Measurements from ENCODE around the gene TFCP2. TPM values are rescaled to one million over a fixed set of nuclear protein-coding genes. Genes with fewer than 3 reads are reported as not detected.

Gene TFCP2
- total RNA-seq, 1 donor from 2014 or later: 22.8 TPM

DNA sequence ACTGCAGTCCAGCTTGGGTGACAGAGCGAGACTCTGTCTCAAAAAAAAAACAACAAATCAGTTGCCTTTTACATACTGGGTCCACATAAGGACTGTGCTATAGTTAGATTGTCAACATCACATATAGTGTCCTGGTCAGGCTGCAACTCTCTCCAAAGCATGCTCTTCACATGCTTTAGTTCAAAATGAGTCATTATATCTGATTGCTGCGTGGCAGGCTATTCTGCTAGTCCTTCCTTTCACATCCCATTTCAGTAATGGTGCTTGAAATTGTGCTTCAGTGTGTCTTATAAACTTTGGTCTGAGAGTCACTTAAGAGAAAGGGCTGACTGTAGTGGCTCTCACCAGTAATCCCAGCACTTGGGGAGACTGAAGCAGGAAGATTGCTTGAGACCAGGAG, 117.9 kb downstream of the TFCP2 start:
- no peak for DNase-seq
- H3K36me3 ChIP-seq: peaks cover 93% of the 10 kb centered on the region
- H3K27ac ChIP-seq (replicated peaks): no peak overlapping the region
- no peak overlapping the region for H3K4me3 ChIP-seq
- intact Hi-C loops (cut with micrococcal nuclease): no loop called here
- no peaks in the 10 kb centered on the region for H3K9me3 ChIP-seq (replicated peaks)
- peaks cover 2% of the 10 kb centered on the region for H3K4me1 ChIP-seq
- H3K27me3 ChIP-seq (ENCODE audit: low read depth): no peaks in the 10 kb centered on the region
- TF ChIP-seq, protein P1, sequence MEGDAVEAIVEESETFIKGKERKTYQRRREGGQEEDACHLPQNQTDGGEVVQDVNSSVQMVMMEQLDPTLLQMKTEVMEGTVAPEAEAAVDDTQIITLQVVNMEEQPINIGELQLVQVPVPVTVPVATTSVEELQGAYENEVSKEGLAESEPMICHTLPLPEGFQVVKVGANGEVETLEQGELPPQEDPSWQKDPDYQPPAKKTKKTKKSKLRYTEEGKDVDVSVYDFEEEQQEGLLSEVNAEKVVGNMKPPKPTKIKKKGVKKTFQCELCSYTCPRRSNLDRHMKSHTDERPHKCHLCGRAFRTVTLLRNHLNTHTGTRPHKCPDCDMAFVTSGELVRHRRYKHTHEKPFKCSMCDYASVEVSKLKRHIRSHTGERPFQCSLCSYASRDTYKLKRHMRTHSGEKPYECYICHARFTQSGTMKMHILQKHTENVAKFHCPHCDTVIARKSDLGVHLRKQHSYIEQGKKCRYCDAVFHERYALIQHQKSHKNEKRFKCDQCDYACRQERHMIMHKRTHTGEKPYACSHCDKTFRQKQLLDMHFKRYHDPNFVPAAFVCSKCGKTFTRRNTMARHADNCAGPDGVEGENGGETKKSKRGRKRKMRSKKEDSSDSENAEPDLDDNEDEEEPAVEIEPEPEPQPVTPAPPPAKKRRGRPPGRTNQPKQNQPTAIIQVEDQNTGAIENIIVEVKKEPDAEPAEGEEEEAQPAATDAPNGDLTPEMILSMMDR (IDR thresholded peaks at IDR 0.05; ENCODE audit: borderline replicate concordance): no peak

DNA sequence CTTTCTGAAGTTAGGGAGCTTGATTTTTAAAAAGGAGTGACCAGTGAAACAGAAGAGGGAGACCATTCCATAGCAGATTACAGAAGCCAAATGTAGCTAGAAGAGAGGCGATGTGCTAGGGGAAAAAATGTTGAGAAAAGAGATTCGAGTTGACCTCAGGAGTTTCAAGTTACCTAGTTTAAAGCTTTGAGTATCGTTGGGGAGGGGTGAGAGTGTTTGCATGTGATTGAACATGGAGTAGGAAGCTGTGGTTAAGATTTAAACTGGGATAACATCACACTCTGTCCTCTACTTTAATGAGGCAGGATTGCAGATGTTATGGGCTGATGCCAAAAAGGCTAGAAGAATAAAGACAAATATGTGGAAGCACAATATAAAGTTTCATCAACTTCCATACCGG, 121.1 kb downstream of the TFCP2 start:
- no peak overlapping the region for H3K4me3 ChIP-seq
- no peak for DNase-seq
- H3K36me3 ChIP-seq: peaks cover 61% of the 10 kb centered on the region
- H3K27me3 ChIP-seq (ENCODE audit: low read depth): no peaks in the 10 kb centered on the region
- peaks cover 33% of the 10 kb centered on the region for H3K4me1 ChIP-seq
- H3K27ac ChIP-seq (replicated peaks): no peak overlapping the region
- intact Hi-C loops (cut with micrococcal nuclease): no loop called here
- TF ChIP-seq, protein P1 (IDR thresholded peaks at IDR 0.05; ENCODE audit: borderline replicate concordance): no peak
- no peaks in the 10 kb centered on the region for H3K9me3 ChIP-seq (replicated peaks)

DNA sequence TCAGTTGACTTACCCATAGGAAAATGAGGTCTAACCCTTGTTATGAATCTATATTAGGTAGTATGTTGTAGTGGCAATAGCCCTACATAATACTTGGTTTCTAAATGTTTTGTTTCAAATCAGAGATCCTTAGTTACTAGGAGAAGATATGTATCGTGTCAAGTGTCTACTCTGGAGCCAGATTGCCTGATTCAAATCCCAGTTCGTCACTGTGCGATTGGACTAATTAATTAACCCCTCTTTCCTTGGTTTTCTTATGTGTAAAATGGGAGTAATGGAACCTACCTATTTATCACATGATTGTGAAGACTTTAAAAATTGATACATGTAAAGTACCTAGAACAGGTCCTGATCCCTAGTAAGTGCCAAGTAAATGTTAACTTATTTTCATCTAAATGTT, 123.4 kb downstream of the TFCP2 start:
- Histone ChIP-seq H3K9me3 (replicated peaks) (no peaks in the 10 kb centered on the region), H3K27me3 (ENCODE audit: low read depth) (no peaks in the 10 kb centered on the region), H3K4me1 (peaks cover 33% of the 10 kb centered on the region), H3K36me3 (peaks cover 39% of the 10 kb centered on the region), H3K27ac (replicated peaks) (no peak overlapping the region), H3K4me3 (peak overlapping the region; percentile 89)
- intact Hi-C loops (cut with micrococcal nuclease): no loop called here
- TF ChIP-seq, protein P1 (IDR thresholded peaks at IDR 0.05; ENCODE audit: borderline replicate concordance): no peak
- no peak for DNase-seq

DNA sequence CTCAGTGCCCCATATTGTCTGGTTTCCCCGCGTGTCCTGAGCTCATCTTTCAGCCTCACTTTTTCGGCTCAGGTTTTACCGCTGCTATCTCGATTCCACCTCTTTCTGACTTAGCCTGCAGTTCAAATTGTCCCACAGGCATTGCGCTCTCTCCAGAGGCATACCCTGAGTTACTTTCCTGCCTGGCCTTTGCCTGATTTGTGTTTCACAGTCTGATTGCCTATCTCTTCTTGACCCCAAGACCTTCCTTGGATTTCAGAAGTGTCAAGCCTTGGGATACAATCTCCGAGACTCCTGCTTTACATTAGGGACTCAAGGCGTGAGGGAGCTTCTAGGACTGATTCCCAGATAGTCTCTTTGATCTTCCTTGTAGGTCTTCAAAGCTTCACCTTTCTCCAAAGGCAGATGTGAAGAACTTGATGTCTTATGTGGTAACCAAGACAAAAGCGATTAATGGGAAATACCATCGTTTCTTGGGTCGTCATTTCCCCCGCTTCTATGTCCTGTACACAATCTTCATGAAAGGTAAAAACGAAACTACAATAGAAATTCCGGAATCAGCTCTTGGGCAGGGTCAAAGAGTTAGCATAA, 124.2 kb downstream of the TFCP2 start:
- no peak for DNase-seq
- Histone ChIP-seq H3K27me3 (ENCODE audit: low read depth) (no peaks in the 10 kb centered on the region), H3K27ac (replicated peaks) (peak overlapping the region; percentile 99), H3K4me3 (peak overlapping the region; percentile 89), H3K36me3 (peaks cover 31% of the 10 kb centered on the region), H3K9me3 (replicated peaks) (no peaks in the 10 kb centered on the region), H3K4me1 (peaks cover 33% of the 10 kb centered on the region)
- intact Hi-C loops (cut with micrococcal nuclease): no loop called here
- TF ChIP-seq, protein P1 (IDR thresholded peaks at IDR 0.05; ENCODE audit: borderline replicate concordance): no peak

DNA sequence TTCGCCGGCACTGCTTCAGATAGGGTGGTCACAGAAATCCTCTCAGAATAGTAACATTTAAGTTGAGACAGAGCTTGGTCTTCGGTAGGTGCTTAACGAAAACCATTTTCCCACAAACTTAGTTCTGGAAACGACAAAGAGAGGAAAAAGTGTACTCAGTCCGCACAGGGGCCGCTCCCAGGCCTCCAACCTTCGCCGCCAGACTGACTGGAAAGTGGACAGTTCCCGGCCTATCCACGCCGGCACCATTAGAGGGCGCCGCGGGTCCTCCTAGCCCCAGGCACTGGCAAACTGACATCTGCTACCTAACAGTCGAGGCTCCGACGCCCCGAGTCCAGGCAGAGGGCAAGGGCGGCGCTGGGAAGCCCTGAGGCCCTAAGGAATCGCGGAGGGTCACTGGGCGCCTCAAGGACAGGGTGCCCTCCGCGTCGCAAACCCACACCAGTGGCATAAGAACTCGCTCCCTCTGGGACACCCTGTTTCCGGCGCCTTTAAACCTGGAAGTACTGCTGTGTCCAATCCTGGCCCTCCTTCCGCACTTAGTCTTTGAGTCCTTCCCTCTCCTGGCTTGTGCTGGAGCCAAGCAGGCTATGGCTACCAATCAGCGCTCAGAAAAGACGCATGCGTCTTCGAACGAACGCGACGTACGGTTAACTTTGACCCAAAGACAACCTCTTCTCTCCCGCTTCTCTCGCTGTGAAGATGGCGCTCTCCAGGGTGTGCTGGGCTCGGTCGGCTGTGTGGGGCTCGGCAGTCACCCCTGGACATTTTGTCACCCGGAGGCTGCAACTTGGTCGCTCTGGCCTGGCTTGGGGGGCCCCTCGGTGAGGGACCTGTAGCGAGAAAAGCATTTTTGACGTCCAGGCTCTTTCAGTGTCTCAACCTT, 125.0 kb downstream of the TFCP2 start, which contains the start of gene LETMD1:
TSS of gene LETMD1 (plus strand) at position 673 of the 886 bp plus-strand sequence. CDS start at position 703, 30 bp downstream.
- H3K4me3 ChIP-seq: peak within 1 kb of the TSS; percentile 89
- TF ChIP-seq, protein P1 (IDR thresholded peaks at IDR 0.05; ENCODE audit: borderline replicate concordance): peak; percentile 95
- H3K27me3 ChIP-seq (ENCODE audit: low read depth): no peaks in the 10 kb centered on the region
- no peaks in the 10 kb centered on the region for H3K9me3 ChIP-seq (replicated peaks)
- peak; percentile 91 for DNase-seq
- intact Hi-C loops (cut with micrococcal nuclease): no loop called here
- peaks cover 33% of the 10 kb centered on the region for H3K4me1 ChIP-seq
- H3K27ac ChIP-seq (replicated peaks): peak within 1 kb of the TSS; percentile 99
- peaks cover 23% of the 10 kb centered on the region for H3K36me3 ChIP-seq

Other genes starting within 250 kb of the TFCP2 start
- gene HIGD1C, start 220.6 kb downstream of the TFCP2 start, total RNA-seq: not detected
- 25.1 TPM for gene SLC11A2, start 146.8 kb downstream of the TFCP2 start, total RNA-seq
- 20.6 TPM for gene LETMD1, start 124.8 kb downstream of the TFCP2 start, total RNA-seq
- 21.8 TPM for gene CSRNP2, start 89.5 kb downstream of the TFCP2 start, total RNA-seq
- gene POU6F1, start 44.9 kb upstream of the TFCP2 start, total RNA-seq: 9.9 TPM
- 179 TPM for gene DAZAP2, start 65.7 kb upstream of the TFCP2 start, total RNA-seq
- 3.3 TPM for gene SMAGP, start 97.3 kb upstream of the TFCP2 start, total RNA-seq
- 1.6 TPM for gene BIN2, start 151.0 kb upstream of the TFCP2 start, total RNA-seq
- not detected for gene CELA1, start 173.5 kb upstream of the TFCP2 start, total RNA-seq
- gene GALNT6, start 218.3 kb upstream of the TFCP2 start, total RNA-seq: 0.60 TPM